ENCODE measurements around the gene SH3BP5L. TPM values are rescaled to one million over a fixed set of nuclear protein-coding genes. Genes with fewer than 3 reads are reported as not detected.

SH3BP5L gene
- total RNA-seq, 4 donors from 2014 or later = 2.6 to 29.8 (median 16.4) TPM

DNA sequence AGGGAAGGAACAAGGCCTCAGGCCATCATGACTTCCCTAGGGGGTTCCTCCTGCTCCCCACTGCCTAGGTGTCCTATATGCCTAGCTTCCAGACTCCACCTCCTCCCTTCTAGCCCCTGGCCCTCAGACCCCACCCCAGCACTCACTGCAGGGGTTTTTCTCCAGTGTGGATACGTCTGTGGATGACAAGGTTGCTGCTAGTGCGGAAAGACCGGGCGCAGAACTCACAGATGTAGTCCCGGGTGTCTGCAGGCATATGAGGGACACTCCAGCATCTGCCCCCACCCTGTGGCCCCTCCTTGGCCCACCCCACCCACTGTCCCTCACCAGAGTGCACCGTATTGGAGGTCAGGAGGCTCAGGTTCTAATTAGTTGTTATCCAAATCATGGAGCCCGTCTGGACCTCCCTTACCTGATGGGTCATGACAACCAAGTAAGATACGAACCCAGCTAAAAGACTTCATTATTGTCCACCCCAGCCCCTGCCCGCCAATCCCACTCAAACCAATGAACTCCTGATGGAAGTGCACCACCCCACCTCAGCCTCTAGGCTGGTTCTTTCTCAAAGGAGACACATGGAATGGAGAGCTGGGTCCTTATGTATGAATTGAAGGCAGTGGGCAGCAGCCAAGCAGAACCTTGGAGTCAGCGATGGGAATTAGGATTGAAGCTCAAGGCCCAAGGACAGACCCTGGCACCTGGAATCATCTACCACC is 25.0 kb upstream of the SH3BP5L start:
- H3K27me3 ChIP-seq = no peaks in the 10 kb centered on the region
- no peak for DNase-seq
- H3K4me3 ChIP-seq = no peak overlapping the region
- no peaks in the 10 kb centered on the region for H3K36me3 ChIP-seq
- TF ChIP-seq POLR2A (IDR thresholded peaks at IDR 0.05) (no peak), CTCF (IDR thresholded peaks at IDR 0.05) (no peak)
- intact Hi-C loops (cut with DNase I; ENCODE audit: low total_unique reads) = no loop called here
- H3K9me3 ChIP-seq = no peaks in the 10 kb centered on the region
- H3K4me1 ChIP-seq = no peaks in the 10 kb centered on the region
- no peak overlapping the region for H3K27ac ChIP-seq

DNA sequence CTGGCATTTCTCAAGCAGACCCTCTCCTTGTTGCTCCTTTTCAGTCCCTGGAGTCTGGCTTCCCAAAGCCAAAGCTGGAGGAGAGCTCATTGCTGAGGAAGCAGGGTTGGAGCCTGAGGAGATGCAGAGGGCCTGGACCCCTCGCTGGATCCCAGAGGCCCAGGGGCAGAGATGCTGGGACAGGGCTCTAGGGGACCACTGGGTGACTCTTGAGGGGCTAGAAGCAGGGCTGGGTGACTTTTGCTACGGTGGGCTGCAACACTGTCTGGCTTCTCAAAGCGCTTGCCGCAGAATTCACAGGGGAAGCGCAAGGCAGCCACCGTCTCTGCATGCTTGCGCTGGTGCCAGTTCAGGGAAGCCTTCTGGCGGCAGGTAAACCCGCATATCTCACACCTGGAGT is 24.4 kb upstream of the SH3BP5L start:
- intact Hi-C loops (cut with DNase I; ENCODE audit: low total_unique reads) = no loop called here
- no peaks in the 10 kb centered on the region for H3K4me1 ChIP-seq
- no peaks in the 10 kb centered on the region for H3K9me3 ChIP-seq
- TF ChIP-seq CTCF (IDR thresholded peaks at IDR 0.05) (no peak), POLR2A (IDR thresholded peaks at IDR 0.05) (no peak)
- no peaks in the 10 kb centered on the region for H3K36me3 ChIP-seq
- no peak overlapping the region for H3K4me3 ChIP-seq
- no peak for DNase-seq
- H3K27me3 ChIP-seq = no peaks in the 10 kb centered on the region
- no peak overlapping the region for H3K27ac ChIP-seq

- Histone ChIP-seq H3K36me3 (no peaks in the 10 kb centered on the region), H3K27ac (no peak overlapping the region), H3K9me3 (no peaks in the 10 kb centered on the region), H3K4me1 (no peaks in the 10 kb centered on the region), H3K4me3 (no peak overlapping the region), H3K27me3 (no peaks in the 10 kb centered on the region)
- no peak for DNase-seq
- intact Hi-C loops (cut with DNase I; ENCODE audit: low total_unique reads) = no loop called here
- no peak for TF ChIP-seq CTCF (IDR thresholded peaks at IDR 0.05)
- TF ChIP-seq POLR2A (IDR thresholded peaks at IDR 0.05) = no peak
These were observed 23.9 kb upstream of the SH3BP5L start for GRCh38 chr1:248849637-248850036.

GRCh38 chr1:248849152-248849551 is 23.4 kb upstream of the SH3BP5L start:
- Histone ChIP-seq H3K9me3 (no peaks in the 10 kb centered on the region), H3K4me1 (no peaks in the 10 kb centered on the region), H3K27ac (no peak overlapping the region), H3K4me3 (no peak overlapping the region), H3K27me3 (no peaks in the 10 kb centered on the region), H3K36me3 (no peaks in the 10 kb centered on the region)
- intact Hi-C loops (cut with DNase I; ENCODE audit: low total_unique reads) = no loop called here
- TF ChIP-seq CTCF (IDR thresholded peaks at IDR 0.05) (no peak), POLR2A (IDR thresholded peaks at IDR 0.05) (no peak)
- no peak for DNase-seq

DNA sequence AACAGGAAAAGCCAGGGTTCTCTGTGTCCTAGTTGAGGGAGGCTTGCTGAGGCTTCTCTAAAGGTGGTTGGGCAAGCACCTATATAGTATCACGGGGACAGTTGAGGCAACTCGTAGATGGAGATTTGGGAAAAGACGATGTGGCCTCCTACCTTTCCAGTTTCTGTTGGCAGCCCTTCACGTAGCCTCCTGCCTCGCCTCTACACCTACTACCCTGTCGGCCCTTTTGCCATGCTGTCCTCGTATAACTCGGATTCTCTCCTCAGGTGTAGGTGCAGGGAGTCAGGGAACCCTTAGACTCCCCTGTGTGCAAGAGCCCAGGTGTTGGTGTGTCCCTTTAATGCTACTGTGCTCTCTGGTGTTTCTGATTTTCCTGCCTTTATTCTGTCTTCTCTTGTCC is 22.9 kb upstream of the SH3BP5L start:
- no peaks in the 10 kb centered on the region for H3K27me3 ChIP-seq
- H3K4me1 ChIP-seq = no peaks in the 10 kb centered on the region
- no peaks in the 10 kb centered on the region for H3K9me3 ChIP-seq
- TF ChIP-seq CTCF (IDR thresholded peaks at IDR 0.05) (no peak), POLR2A (IDR thresholded peaks at IDR 0.05) (no peak)
- no peaks in the 10 kb centered on the region for H3K36me3 ChIP-seq
- no peak for DNase-seq
- intact Hi-C loops (cut with DNase I; ENCODE audit: low total_unique reads) = no loop called here
- H3K4me3 ChIP-seq = no peak overlapping the region
- no peak overlapping the region for H3K27ac ChIP-seq
